Endothelial cell of coronary artery (primary cell): Measurements from ENCODE around the gene KAT14. TPM values are rescaled to one million over a fixed set of nuclear protein-coding genes. Genes with fewer than 3 reads are reported as not detected.

ENCODE experiments used
- total RNA-seq: library from RNA; depleted of rRNA; stranded (reverse); fragments of >200 nt; gene quantifications from 2 replicates; pipeline ENCODE4 v1.2.3, GENCODE V29; 2014

The KAT14 gene, protein sequence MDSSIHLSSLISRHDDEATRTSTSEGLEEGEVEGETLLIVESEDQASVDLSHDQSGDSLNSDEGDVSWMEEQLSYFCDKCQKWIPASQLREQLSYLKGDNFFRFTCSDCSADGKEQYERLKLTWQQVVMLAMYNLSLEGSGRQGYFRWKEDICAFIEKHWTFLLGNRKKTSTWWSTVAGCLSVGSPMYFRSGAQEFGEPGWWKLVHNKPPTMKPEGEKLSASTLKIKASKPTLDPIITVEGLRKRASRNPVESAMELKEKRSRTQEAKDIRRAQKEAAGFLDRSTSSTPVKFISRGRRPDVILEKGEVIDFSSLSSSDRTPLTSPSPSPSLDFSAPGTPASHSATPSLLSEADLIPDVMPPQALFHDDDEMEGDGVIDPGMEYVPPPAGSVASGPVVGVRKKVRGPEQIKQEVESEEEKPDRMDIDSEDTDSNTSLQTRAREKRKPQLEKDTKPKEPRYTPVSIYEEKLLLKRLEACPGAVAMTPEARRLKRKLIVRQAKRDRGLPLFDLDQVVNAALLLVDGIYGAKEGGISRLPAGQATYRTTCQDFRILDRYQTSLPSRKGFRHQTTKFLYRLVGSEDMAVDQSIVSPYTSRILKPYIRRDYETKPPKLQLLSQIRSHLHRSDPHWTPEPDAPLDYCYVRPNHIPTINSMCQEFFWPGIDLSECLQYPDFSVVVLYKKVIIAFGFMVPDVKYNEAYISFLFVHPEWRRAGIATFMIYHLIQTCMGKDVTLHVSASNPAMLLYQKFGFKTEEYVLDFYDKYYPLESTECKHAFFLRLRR
- total RNA-seq = 10.4 and 10.6 TPM in 2 replicates

DNA sequence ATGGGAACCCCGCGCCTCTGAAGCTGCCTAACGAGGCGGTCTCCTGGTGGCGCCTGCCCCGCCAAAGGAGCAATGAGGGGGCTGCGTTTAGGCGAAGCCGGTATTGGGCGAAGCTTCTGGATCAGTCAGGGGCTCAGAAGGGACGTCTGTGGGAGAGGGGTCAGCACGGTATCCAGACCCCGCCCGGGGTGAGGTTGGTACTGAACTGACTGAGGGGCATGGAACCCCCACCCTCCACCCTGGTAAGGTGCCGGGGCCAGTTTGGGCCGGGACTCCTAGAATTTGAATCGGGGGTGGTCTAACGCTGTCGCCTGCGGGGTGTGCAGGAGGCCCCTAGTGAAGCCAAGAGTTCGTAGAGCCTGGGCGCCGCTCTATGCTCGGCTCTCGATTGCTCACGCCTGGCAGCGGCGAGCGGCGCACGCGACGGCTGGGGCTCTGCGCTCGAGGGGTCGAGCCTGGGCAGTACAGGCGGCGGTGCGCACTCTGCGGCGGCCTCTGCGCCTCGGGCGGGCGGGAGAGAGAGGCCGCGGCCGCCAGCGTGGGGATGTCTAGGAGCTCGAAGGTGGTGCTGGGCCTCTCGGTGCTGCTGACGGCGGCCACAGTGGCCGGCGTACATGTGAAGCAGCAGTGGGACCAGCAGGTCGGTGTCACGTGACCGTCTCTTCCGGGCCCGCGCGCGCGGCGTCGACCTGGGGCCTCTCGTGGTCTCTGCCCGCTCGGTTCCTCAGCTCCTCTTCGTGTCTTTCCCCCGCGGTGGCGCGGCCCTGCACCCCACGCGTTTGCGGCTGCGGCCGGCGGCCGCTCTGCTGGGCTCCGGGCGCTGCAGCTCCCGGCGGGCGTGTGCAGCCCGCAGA is at the start of gene KAT14, which contains the start of gene PET117:
Gene KAT14 (plus strand): TSS at position 452 of the 854 bp plus-strand sequence. CDS start 4,798 bp downstream, outside the sequence.
Gene PET117 (plus strand): TSS at position 452 of the 854 bp plus-strand sequence. CDS start 93 bp downstream, at position 545.

Other genes starting within 250 kb of the KAT14 start
- 81.9 and 88.6 TPM in 2 replicates for gene SNX5, start 169.1 kb upstream of the KAT14 start, total RNA-seq
- gene MGME1, start 168.8 kb upstream of the KAT14 start, total RNA-seq = 6.3 and 13.4 TPM in 2 replicates
- not detected in 2 replicates for gene OVOL2, start 79.9 kb upstream of the KAT14 start, total RNA-seq
- 8.7 and 9.7 TPM in 2 replicates for gene PET117, start within 50 bp of the KAT14 start, total RNA-seq
- 15.4 and 19.7 TPM in 2 replicates for gene ZNF133, start 150.7 kb downstream of the KAT14 start, total RNA-seq